Measurements from ENCODE around the gene HSD17B4. TPM values are rescaled to one million over a fixed set of nuclear protein-coding genes. Genes with fewer than 3 reads are reported as not detected.

Gene HSD17B4
- total RNA-seq, 2 donors from 2014 or later, result 93.7 to 225 TPM

DNA sequence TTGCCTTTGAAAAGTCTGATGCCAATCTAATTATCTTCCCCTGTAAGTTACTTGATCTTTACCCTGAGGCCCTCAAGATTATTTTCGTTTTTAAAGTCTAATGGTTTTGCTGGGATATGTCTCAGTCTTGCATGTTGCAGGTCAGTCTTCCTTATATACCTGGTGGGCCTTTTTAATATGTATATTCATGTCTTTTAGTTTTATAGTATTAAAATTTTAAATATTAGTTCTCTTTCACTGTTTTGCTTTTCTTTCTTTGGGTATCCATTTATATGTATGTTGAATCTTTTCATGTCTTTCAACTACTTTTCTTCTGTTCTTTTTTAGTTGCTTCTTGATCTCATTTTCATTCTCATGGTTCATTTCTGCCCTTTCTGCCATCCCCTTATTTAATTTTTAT lies 68.9 kb downstream of the HSD17B4 start:
- Histone ChIP-seq H3K36me3 (no peaks in the 10 kb centered on the region), H3K4me1 (replicated peaks) (no peaks in the 10 kb centered on the region), H3K9me3 (no peaks in the 10 kb centered on the region), H3K27ac (no peak overlapping the region), H3K4me3 (no peak overlapping the region), H3K27me3 (replicated peaks; ENCODE audit: insufficient read depth) (no peaks in the 10 kb centered on the region)
- intact Hi-C loops (cut with DNase I), result no loop called here
- TF ChIP-seq, protein P1, sequence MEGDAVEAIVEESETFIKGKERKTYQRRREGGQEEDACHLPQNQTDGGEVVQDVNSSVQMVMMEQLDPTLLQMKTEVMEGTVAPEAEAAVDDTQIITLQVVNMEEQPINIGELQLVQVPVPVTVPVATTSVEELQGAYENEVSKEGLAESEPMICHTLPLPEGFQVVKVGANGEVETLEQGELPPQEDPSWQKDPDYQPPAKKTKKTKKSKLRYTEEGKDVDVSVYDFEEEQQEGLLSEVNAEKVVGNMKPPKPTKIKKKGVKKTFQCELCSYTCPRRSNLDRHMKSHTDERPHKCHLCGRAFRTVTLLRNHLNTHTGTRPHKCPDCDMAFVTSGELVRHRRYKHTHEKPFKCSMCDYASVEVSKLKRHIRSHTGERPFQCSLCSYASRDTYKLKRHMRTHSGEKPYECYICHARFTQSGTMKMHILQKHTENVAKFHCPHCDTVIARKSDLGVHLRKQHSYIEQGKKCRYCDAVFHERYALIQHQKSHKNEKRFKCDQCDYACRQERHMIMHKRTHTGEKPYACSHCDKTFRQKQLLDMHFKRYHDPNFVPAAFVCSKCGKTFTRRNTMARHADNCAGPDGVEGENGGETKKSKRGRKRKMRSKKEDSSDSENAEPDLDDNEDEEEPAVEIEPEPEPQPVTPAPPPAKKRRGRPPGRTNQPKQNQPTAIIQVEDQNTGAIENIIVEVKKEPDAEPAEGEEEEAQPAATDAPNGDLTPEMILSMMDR (IDR thresholded peaks at IDR 0.05), result no peak
- TF ChIP-seq POLR2AphosphoS5 (IDR thresholded peaks at IDR 0.05) (no peak), POLR2A (IDR thresholded peaks at IDR 0.05) (no peak)
- no peak for DNase-seq (ENCODE audit: low spot score)
- 94% methylated on average over 1 of the region's 1 CpG for WGBS

DNA sequence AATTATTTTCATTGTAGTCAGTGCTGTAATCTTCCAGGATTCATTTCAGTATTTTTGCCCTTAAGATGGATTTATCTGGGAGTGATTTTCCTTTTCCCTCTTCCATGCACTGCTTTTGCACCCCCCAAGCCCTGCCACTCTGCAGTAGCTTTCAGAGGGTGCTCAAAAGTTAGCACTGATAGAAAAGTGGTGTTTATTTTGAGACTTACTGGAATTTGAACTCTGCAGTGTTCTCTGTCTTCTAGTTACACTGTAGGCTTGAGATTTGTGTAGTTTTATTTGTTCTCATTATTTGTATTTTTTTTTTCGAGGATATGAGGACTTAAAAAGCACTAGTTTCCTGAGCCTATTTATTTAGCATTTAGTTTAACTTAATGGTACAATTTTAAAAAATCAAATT lies 70.5 kb downstream of the HSD17B4 start:
- H3K27ac ChIP-seq, result no peak overlapping the region
- TF ChIP-seq POLR2A (IDR thresholded peaks at IDR 0.05) (no peak), POLR2AphosphoS5 (IDR thresholded peaks at IDR 0.05) (no peak)
- TF ChIP-seq, protein P1 (IDR thresholded peaks at IDR 0.05), result no peak
- no peaks in the 10 kb centered on the region for H3K27me3 ChIP-seq (replicated peaks; ENCODE audit: insufficient read depth)
- no peaks in the 10 kb centered on the region for H3K9me3 ChIP-seq
- H3K4me3 ChIP-seq, result no peak overlapping the region
- 78% methylated on average over 1 of the region's 1 CpG for WGBS
- intact Hi-C loops (cut with DNase I), result no loop called here
- H3K4me1 ChIP-seq (replicated peaks), result no peaks in the 10 kb centered on the region
- H3K36me3 ChIP-seq, result no peaks in the 10 kb centered on the region
- DNase-seq (ENCODE audit: low spot score), result no peak

DNA sequence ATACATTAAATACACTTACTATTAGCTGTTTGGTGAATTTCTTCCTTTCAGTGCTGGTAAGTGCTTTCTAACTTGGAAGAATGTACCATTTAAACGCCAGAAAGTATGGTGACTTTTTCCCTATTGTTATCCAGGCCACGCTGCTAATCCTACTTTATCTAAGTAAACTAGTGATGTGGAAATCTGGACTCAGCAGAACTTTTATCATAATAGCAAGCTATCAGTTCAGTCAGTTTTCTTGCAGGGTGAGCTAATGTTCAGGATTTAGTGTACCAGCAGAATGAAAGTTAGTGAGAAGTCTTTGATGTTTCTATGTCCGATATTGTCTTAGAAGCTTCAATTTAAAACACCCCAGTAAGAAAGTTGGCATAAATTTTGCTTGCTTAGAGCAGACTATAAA lies 72.2 kb downstream of the HSD17B4 start:
- H3K9me3 ChIP-seq, result no peaks in the 10 kb centered on the region
- no peak overlapping the region for H3K27ac ChIP-seq
- H3K4me3 ChIP-seq, result no peak overlapping the region
- peaks cover 2% of the 10 kb centered on the region for H3K4me1 ChIP-seq (replicated peaks)
- intact Hi-C loops (cut with DNase I), result no loop called here
- no peaks in the 10 kb centered on the region for H3K36me3 ChIP-seq
- no peaks in the 10 kb centered on the region for H3K27me3 ChIP-seq (replicated peaks; ENCODE audit: insufficient read depth)
- no peak for DNase-seq (ENCODE audit: low spot score)
- TF ChIP-seq, protein P1 (IDR thresholded peaks at IDR 0.05), result no peak
- no peak for TF ChIP-seq POLR2AphosphoS5 (IDR thresholded peaks at IDR 0.05)
- no peak for TF ChIP-seq POLR2A (IDR thresholded peaks at IDR 0.05)
- WGBS, result 56% methylated on average over 3 of the region's 3 CpGs

DNA sequence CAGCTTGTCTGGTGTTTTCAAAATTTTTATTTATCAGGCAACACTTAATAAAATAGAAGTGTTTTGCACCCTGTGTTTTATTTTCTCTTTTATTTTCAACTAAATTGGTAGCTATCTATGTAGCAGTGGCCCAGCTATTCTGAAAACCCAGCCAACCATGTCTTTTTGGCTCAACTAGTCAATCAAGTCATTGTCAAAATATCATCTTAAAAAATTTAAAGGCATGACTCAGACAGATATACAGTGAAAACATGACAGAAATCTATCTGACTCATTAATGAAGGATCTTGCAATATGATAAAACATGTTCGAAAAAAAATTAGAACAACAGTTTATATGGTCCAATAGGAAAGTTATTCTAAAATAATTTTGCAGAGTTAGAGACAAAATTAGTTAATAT lies 75.1 kb downstream of the HSD17B4 start:
- intact Hi-C loops (cut with DNase I), result no loop called here
- WGBS, result 96% methylated on average over 1 of the region's 1 CpG
- H3K36me3 ChIP-seq, result no peaks in the 10 kb centered on the region

DNA sequence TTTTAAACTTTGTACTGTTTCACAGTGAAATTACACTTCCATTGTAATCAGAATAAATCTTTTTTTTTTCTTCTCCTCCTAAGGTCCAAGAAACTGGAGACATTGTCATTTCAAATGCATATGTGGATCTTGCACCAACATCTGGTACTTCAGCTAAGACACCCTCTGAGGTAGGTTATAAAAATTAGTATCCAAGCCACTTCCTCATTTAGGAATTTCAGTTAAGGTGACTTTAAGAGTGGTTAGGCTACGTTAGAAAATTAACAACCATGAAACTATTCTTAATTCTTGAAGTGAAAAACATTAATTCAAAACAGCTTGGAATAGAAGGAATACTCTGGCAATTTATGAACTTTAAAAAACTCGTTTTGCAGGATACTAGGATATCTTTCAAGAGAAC lies 77.5 kb downstream of the HSD17B4 start:
- Histone ChIP-seq H3K36me3 (no peaks in the 10 kb centered on the region), H3K27ac (no peak overlapping the region), H3K27me3 (replicated peaks; ENCODE audit: insufficient read depth) (no peaks in the 10 kb centered on the region), H3K4me3 (no peak overlapping the region), H3K4me1 (replicated peaks) (peaks cover 2% of the 10 kb centered on the region), H3K9me3 (no peaks in the 10 kb centered on the region)
- no peak for DNase-seq (ENCODE audit: low spot score)
- WGBS, result 43% methylated on average over 2 of the region's 2 CpGs
- TF ChIP-seq, protein P1 (IDR thresholded peaks at IDR 0.05), result no peak
- TF ChIP-seq POLR2A (IDR thresholded peaks at IDR 0.05), result no peak
- TF ChIP-seq POLR2AphosphoS5 (IDR thresholded peaks at IDR 0.05), result no peak
- intact Hi-C loops (cut with DNase I), result no loop called here

More for the DNA sequence above, 75.1 kb downstream of the HSD17B4 start:
- Histone ChIP-seq H3K4me3 (no peak overlapping the region), H3K27ac (no peak overlapping the region), H3K4me1 (replicated peaks) (peaks cover 2% of the 10 kb centered on the region), H3K27me3 (replicated peaks; ENCODE audit: insufficient read depth) (no peaks in the 10 kb centered on the region), H3K9me3 (no peaks in the 10 kb centered on the region)
- DNase-seq (ENCODE audit: low spot score), result no peak
- TF ChIP-seq, protein P1 (IDR thresholded peaks at IDR 0.05), result no peak
- no peak for TF ChIP-seq POLR2AphosphoS5 (IDR thresholded peaks at IDR 0.05)
- TF ChIP-seq POLR2A (IDR thresholded peaks at IDR 0.05), result no peak
